Psoas muscle (tissue), 8 donors: ENCODE data around the gene RETREG2. TPM values are rescaled to one million over a fixed set of nuclear protein-coding genes. Genes with fewer than 3 reads are reported as not detected.
A peak's percentile ranks its signal among the peaks of the same experiment; 100 is the strongest.

ENCODE experiments used
- ATAC-seq, 4 donors: fragments of 200-7000 bp; cut with Tn5 transposase; one replicate each; pipeline ENCODE4 v1.9.1; 2020; ENCODE audit warnings: moderate library complexity in 3 of 4, mild to moderate bottlenecking in 2 of 4
- DNase-seq, 2 donors: peaks; one replicate each; pipeline ENCODE4 v3.0.0-alpha.2; 2020
- H3K27ac ChIP-seq: fragments of 200-600 bp; one replicate; pipeline ENCODE4 v1.8.0; 2022
- H3K27me3 ChIP-seq, 3 donors: fragments of 200-600 bp in 1 of 3; one replicate each; pipeline versions ENCODE4 v1.6.1 to v1.8.0; 2013 to 2022; ENCODE audit warnings: low read length in 2 of 3, mild to moderate bottlenecking in 2 of 3, moderate library complexity in 1 of 3; ENCODE audit not compliant: insufficient read depth in 3 of 3
- H3K36me3 ChIP-seq, 2 donors: fragments of 200-600 bp in 1 of 2; one replicate each; pipeline versions ENCODE4 v1.6.1 to v1.8.0; 2013 to 2022; ENCODE audit warnings: low read depth in 1 of 2, mild to moderate bottlenecking in 1 of 2, moderate library complexity in 1 of 2; ENCODE audit not compliant: insufficient read depth in 1 of 2
- H3K4me1 ChIP-seq: fragments of 200-600 bp; one replicate; pipeline ENCODE4 v1.8.0; 2022
- H3K4me3 ChIP-seq: fragments of 200-600 bp; one replicate; pipeline ENCODE4 v1.8.0; 2022; ENCODE audit warnings: mild to moderate bottlenecking
- H3K9me3 ChIP-seq: fragments of 200-600 bp; one replicate; pipeline ENCODE4 v1.8.0; 2022
- CTCF ChIP-seq: fragments of 200-600 bp; IDR thresholded peaks from one replicate; pipeline ENCODE4 v1.8.0; 2022; ENCODE audit warnings: antibody characterized with exemption
- WGBS, 3 donors: extraction: QIAGEN DNeasy Blood & Tissue Kit; methylation state at CpG; one replicate each; pipeline versions ENCODE4 v1.1.6 to v1.1.7; 2013; 5-methylcytosine and 5-hydroxymethylcytosine counted together
- intact Hi-C, 2 donors: fragments of 100-400 bp; cut with DNase I; formaldehyde crosslinking; loops; one replicate each; pipeline versions ENCODE4 v1.11.0 to v1.14.2; 2022
- polyA plus RNA-seq, 3 donors: library from polyadenylated mRNA; stranded (reverse); fragments of 200-250 nt; gene quantifications; one replicate each; pipeline ENCODE4 v1.2.3, GENCODE V29; 2013
- total RNA-seq, 4 donors: library from RNA; stranded (reverse); fragmentation: NEBNext Ultra II Directional in 2 of 4; extraction: Animal tissue kit (Norgen Biotek cat#: 25700) in 2 of 4; gene quantifications; one replicate each; pipeline versions ENCODE4 v1.2.1 to v1.2.4, GENCODE V29; 2021 to 2023
- donor health status: healthy with polysubstance abuse.
- donor health status: DM: no; HTN: no; CAD: no; lungs with moderate emphysema.
- donor health status: Bipolar disorder and iron deficiency.
- donor health status: healthy.
- donor health status: DM: yes; HTN: yes; CAD: no.
- donor health status: DM: no; HTN: no; CAD: no.
- donor health status: DM: no; HTN: no; CAD: no.
- donor health status: DM: yes; HTN: yes; CAD: no.

Gene RETREG2
- total and polyA plus RNA-seq, 7 donors, result 28.1 to 71.4 (median 38.1) TPM

- H3K27me3 ChIP-seq, result no peaks in the 10 kb centered on the region
- 84 to 85% (median 85%) methylated on average over 18 of the region's 18 CpGs for WGBS, 3 donors
- ATAC-seq (no peak), DNase-seq (no peak)
- TF ChIP-seq CTCF, result no peak
- peaks cover 6 to 76% of the 10 kb centered on the region in 2 donors for H3K36me3 ChIP-seq
- H3K27ac ChIP-seq, result peak overlapping the region; percentile 92
- intact Hi-C loops, result loop anchor here in 1 of 2 donors (5.0 kb wide), 1 partner anchor 43 kb away; the partner anchor contains the start of genes CNPPD1 and RETREG2
- peaks cover 24% of the 10 kb centered on the region for H3K4me1 ChIP-seq
- peak overlapping the region; percentile 69 for H3K4me3 ChIP-seq
- H3K9me3 ChIP-seq, result no peaks in the 10 kb centered on the region
Measured at GRCh38 chr2:219219784-219220532, 41.9 kb downstream of the RETREG2 start.

DNA sequence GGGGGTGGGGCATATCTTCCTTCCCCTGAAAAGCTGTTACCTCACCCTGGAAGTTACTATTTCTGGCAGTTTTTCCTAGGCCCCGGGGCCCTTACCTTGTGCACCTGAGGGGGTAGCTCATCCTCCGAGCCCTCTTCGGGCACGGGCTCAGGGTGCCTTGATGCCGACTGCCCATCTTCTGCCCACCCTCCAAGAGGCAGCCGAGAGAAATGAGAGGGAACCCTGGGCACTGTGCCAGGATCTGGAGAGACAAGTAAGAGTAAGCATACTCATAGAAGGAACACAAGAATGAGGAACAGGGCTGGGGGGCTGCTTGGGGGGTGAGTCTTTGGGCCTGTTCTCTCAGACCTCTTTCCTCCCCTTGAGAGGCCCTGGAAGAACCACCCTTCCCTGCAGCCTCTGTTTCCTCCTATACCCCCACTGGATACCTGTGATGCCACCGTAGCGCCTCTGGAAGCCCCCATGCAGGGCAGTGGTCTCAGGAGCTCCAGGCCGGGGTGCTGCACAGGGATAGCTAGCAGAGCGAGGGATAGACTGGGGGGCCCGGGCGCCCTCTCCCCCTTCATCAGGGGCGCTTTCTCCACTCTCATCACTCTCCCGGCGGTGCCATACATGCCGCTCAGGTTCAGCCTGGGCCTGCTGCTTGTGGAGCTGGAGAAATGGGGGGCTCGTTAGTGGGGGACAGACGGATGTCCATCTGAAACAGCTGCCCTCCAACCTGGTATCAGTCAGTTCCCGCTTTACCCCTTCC, 42.8 kb downstream of the RETREG2 start:
- no peak for TF ChIP-seq CTCF
- Histone ChIP-seq H3K36me3 (peaks cover 8 to 76% of the 10 kb centered on the region in 2 donors), H3K4me1 (peaks cover 23% of the 10 kb centered on the region), H3K27ac (peak overlapping the region; percentile 36), H3K27me3 (no peaks in the 10 kb centered on the region), H3K9me3 (no peaks in the 10 kb centered on the region), H3K4me3 (no peak overlapping the region)
- intact Hi-C loops, result no loop called here
- DNase-seq (no peak), ATAC-seq (no peak)
- 87 to 89% (median 89%) methylated on average over 16 to 19 of the region's 19 CpGs for WGBS, 3 donors

DNA sequence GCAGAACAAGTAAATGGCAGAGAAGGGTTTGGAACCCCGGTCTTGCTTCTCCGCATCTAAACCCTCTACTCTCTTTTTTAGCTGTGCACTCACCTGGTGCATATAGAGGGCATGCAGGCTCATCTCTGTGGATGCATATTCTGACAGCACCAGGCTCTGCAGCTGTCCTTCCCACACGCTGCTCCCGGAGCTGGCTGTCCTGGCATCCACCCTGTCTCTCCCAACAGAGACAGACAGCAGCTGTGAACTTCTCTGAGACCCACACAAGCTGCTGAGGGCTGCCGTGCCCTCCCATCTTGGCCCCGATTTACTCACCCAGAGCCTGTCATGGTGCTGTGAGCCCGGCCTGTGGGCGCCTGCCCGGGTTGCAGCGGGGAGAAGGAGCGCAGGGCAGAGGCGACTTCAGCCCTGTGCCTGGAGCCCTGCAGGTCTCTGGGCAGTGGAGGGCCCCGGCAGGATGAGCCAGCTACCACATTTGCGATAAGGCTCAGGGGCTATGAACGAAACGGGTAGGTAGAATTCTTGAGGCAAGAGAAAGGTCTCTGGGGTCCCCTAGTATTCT, 44.0 kb downstream of the RETREG2 start:
- Histone ChIP-seq H3K27ac (peak overlapping the region; percentile 23), H3K27me3 (no peaks in the 10 kb centered on the region), H3K9me3 (no peaks in the 10 kb centered on the region), H3K4me1 (peaks cover 15% of the 10 kb centered on the region), H3K36me3 (peaks cover 8 to 77% of the 10 kb centered on the region in 2 donors), H3K4me3 (no peak overlapping the region)
- DNase-seq (no peak), ATAC-seq (no peak)
- 63 to 72% (median 71%) methylated on average over 16 of the region's 16 CpGs for WGBS, 3 donors
- intact Hi-C loops, result no loop called here
- TF ChIP-seq CTCF, result no peak

GRCh38 chr2:219223831-219224610, 45.9 kb downstream of the RETREG2 start:
- no peak for DNase-seq
- intact Hi-C loops, result no loop called here
- H3K36me3 ChIP-seq, result peaks cover 8 to 88% of the 10 kb centered on the region in 2 donors
- no peaks in the 10 kb centered on the region for H3K9me3 ChIP-seq
- no peaks in the 10 kb centered on the region for H3K27me3 ChIP-seq
- H3K4me3 ChIP-seq, result no peak overlapping the region
- TF ChIP-seq CTCF, result no peak
- H3K27ac ChIP-seq, result no peak overlapping the region
- ATAC-seq, result no peak
- WGBS, 3 donors, result 92 to 96% (median 93%) methylated on average over 31 of the region's 31 CpGs
- H3K4me1 ChIP-seq, result peaks cover 20% of the 10 kb centered on the region
